ENCODE measurements around the gene PTPN5. TPM values are rescaled to one million over a fixed set of nuclear protein-coding genes. Genes with fewer than 3 reads are reported as not detected.
"Not testable (repeated sequence)": the region's sequence is repeated elsewhere in the genome, so short reads cannot be mapped to it uniquely, and the experiment has no call there.

Gene PTPN5
- not detected for total RNA-seq

GRCh38 chr11:18791207-18791968, at the start of gene PTPN5:
TSS of gene PTPN5 (minus strand) at chr11:18791798. CDS start at chr11:18771958, 19,840 bp downstream.
- no peak for ATAC-seq (replicated peaks)
- no peaks in the 10 kb centered on the region for H3K36me3 Mint-ChIP-seq (ENCODE audit: low read depth)
- H3K9me3 Mint-ChIP-seq: no peaks in the 10 kb centered on the region
- H3K27ac Mint-ChIP-seq: no peak within 1 kb of the TSS
- H3K4me3 Mint-ChIP-seq: peak within 1 kb of the TSS; percentile 9
- peaks cover 55% of the 10 kb centered on the region for H3K27me3 Mint-ChIP-seq
- no peaks in the 10 kb centered on the region for H3K4me1 Mint-ChIP-seq

DNA sequence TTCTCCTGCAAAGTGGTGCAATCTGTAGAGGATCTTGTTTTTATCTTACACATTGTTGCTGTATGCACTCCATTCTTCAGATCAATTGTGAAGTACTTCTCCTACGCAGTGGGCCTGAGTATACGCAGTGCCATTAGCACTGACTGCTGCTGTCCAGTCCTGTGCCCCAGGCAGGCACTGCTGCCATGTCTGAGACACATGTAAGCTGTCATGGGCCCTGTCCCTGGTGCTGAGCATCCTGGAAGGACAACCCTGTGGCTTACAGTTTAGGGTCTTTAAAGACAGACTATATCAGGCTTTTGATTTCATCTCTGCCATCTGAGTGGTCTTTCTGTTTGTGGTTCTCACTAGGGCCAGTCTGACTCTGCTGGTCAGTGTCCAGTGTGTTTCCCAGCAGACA, 44.8 kb upstream of the PTPN5 start:
- Mint-ChIP-seq H3K36me3 (ENCODE audit: low read depth) (no peaks in the 10 kb centered on the region), H3K4me1 (no peaks in the 10 kb centered on the region), H3K4me3 (no peak overlapping the region), H3K27me3 (peaks cover 39% of the 10 kb centered on the region), H3K27ac (no peak overlapping the region), H3K9me3 (peaks cover 7% of the 10 kb centered on the region)
- no peak for ATAC-seq (replicated peaks)

GRCh38 chr11:18834754-18835466, 43.3 kb upstream of the PTPN5 start:
- Mint-ChIP-seq H3K36me3 (ENCODE audit: low read depth) (no peaks in the 10 kb centered on the region), H3K4me1 (no peaks in the 10 kb centered on the region), H3K4me3 (no peak overlapping the region), H3K27ac (no peak overlapping the region), H3K27me3 (peaks cover 48% of the 10 kb centered on the region), H3K9me3 (peaks cover 18% of the 10 kb centered on the region)
- no peak for ATAC-seq (replicated peaks)

- ATAC-seq (replicated peaks); H3K9me3 Mint-ChIP-seq; H3K36me3 Mint-ChIP-seq (ENCODE audit: low read depth); H3K4me3 Mint-ChIP-seq; H3K27ac Mint-ChIP-seq; H3K4me1 Mint-ChIP-seq: not testable (repeated sequence)
- H3K27me3 Mint-ChIP-seq: peaks cover 22% of the 10 kb centered on the region
Measured at GRCh38 chr11:18820160-18820559, 28.6 kb upstream of the PTPN5 start.

DNA sequence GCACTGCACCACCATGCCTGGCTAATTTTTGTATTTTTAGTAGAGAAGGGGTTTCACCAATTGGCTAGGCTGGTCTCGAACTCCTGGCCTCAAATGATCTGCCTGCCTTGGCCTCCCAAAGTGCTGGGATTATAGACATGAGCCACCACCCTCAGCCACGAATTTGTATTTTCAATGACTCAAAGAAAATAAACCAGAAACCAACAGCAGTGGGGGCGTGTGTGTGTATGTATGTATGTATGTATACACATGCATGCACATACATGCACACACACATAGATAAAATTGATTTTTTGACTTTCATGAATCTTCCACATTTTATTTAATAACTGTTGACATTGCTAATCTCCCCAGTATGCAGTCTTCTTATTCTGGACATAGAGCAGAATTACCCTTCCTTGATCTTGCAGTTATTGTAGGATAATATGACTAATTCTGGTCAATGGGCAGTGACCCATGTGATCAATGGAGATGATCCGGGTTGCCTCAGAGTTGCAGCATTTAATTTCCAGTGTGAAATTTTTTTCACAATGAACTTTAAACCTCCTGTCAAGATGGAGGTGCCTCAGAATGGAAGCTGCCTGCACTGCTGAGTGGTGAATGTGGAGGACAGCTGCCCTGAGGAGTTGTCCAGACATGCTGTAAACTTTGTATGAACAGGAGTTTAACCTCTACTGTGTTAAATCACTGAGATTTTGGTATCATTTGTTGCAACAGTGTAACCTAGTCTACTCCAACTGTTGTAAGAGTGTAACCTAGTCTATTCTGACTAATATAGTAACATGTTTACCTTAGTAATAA, 12.8 kb upstream of the PTPN5 start:
- H3K4me1 Mint-ChIP-seq: no peaks in the 10 kb centered on the region
- H3K27ac Mint-ChIP-seq: no peak overlapping the region
- H3K27me3 Mint-ChIP-seq: peaks cover 17% of the 10 kb centered on the region
- H3K36me3 Mint-ChIP-seq (ENCODE audit: low read depth): no peaks in the 10 kb centered on the region
- no peak overlapping the region for H3K4me3 Mint-ChIP-seq
- ATAC-seq (replicated peaks): no peak
- H3K9me3 Mint-ChIP-seq: no peaks in the 10 kb centered on the region

DNA sequence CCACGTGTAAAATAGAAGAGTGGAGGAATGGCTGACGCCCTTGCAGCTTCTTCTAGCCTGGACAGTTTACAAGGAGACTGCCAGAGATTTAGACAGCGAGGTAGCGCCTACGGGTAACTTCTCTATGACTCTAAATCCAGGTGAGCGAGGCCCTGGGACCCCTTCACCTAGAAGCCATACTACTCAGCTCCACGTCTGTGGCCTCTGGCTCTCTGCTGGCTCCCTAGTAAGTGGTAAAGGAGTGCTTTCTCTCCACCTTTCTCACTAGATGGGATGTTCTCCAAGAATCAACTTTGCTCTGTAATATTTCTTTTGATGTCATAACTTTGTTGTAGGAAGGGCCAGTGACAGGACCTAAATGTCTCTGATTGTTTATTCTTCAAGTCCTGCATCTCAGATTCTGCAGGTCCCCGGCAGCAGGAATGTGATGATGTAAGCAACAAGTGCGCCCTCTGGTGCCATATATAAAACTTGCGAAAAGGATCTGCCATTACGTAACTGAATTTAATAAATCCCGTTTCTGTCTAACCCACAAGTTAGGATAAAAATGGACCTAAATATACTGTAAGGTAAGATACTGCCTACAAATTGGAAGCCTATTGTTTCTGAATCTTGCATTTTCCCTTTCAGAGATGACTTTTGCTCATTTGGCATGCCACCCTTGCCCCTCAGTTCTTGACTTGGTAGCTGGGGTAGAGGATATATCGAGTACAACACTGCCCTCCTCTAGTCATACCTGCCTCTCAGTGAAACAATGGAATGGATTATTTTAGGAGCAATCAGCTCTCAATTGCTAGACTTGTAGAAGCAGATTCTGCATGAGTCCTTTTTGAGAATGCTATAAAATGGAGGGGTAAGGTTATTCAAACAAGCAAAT, 11.0 kb upstream of the PTPN5 start:
- Mint-ChIP-seq H3K27ac (no peak overlapping the region), H3K9me3 (no peaks in the 10 kb centered on the region), H3K4me1 (peaks cover 3% of the 10 kb centered on the region), H3K36me3 (ENCODE audit: low read depth) (no peaks in the 10 kb centered on the region), H3K4me3 (no peak overlapping the region), H3K27me3 (peaks cover 13% of the 10 kb centered on the region)
- ATAC-seq (replicated peaks): no peak

- H3K27ac Mint-ChIP-seq: no peak overlapping the region
- peaks cover 29% of the 10 kb centered on the region for H3K27me3 Mint-ChIP-seq
- H3K4me3 Mint-ChIP-seq: no peak overlapping the region
- H3K4me1 Mint-ChIP-seq: peaks cover 3% of the 10 kb centered on the region
- no peaks in the 10 kb centered on the region for H3K9me3 Mint-ChIP-seq
- no peaks in the 10 kb centered on the region for H3K36me3 Mint-ChIP-seq (ENCODE audit: low read depth)
- ATAC-seq (replicated peaks): peak; percentile 87
Measured at GRCh38 chr11:18798799-18799469, 7.3 kb upstream of the PTPN5 start.

DNA sequence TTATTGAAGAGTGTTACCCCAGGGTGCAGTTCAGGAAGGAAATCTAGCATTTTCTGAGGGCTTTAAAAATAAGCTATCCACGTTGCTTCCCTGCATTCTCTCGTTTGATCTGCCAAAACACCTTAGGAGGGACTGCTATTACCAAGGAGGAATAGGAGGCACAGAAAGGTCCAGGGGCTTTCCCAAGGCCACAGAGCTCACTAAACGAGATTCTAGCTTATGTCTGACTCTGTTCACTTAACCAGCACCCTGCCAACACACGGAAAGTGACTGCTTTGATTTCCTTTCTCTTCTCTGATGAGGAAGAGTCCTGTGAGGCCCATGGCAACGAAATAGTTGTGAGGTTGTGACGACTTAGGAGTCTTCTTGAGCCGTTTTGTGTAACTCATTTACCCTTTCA, 3.4 kb upstream of the PTPN5 start:
- Mint-ChIP-seq H3K27me3 (peaks cover 42% of the 10 kb centered on the region), H3K4me3 (no peak overlapping the region)
- ATAC-seq (replicated peaks): no peak

GRCh38 chr11:18792827-18793226, 1.2 kb upstream of the PTPN5 start:
- Mint-ChIP-seq H3K4me1 (peaks cover 2% of the 10 kb centered on the region), H3K4me3 (peak overlapping the region; percentile 9), H3K9me3 (no peaks in the 10 kb centered on the region), H3K27me3 (peaks cover 58% of the 10 kb centered on the region), H3K27ac (no peak overlapping the region), H3K36me3 (ENCODE audit: low read depth) (no peaks in the 10 kb centered on the region)
- ATAC-seq (replicated peaks): no peak

More for the DNA sequence above, 3.4 kb upstream of the PTPN5 start:
- H3K36me3 Mint-ChIP-seq (ENCODE audit: low read depth): no peaks in the 10 kb centered on the region
- no peaks in the 10 kb centered on the region for H3K9me3 Mint-ChIP-seq
- H3K27ac Mint-ChIP-seq: no peak overlapping the region
- H3K4me1 Mint-ChIP-seq: peaks cover 3% of the 10 kb centered on the region

DNA sequence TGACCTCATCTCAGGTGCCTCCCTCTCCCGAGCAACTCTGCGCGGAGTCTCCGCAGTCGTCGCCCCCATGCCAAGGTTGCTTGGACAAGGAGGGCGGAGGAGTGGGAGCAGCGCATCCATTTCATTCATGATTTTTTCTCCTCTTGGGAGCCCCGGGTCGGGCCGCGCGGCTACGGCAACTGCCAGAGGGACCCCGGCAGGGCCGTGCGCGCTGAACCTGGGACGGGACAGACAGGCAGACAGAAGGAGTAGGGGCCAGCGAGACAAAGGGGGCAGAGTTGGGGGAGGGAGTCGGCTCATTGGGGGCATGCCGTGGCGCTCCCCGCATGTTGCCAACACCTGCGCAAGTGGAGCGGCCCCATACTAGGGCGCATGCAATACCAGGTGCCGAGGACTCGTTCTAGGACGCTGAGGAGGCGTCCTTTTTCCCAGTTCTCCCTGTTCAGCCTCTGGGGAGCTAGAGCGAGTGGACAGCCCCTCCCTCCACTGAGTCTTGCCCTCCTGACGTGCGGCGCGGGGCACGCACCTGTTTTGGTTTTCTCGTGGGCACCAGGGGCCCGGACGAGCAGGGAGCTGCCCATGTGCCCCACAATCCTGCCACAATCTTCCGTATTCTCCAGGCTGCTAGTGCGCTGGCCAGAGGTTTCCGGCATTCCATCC, 501 bp upstream of the PTPN5 start:
- Mint-ChIP-seq H3K9me3 (no peaks in the 10 kb centered on the region), H3K27me3 (peaks cover 52% of the 10 kb centered on the region), H3K36me3 (ENCODE audit: low read depth) (no peaks in the 10 kb centered on the region), H3K4me1 (no peaks in the 10 kb centered on the region), H3K4me3 (peak overlapping the region; percentile 9), H3K27ac (no peak overlapping the region)
- no peak for ATAC-seq (replicated peaks)

- Mint-ChIP-seq H3K27me3 (peaks cover 55% of the 10 kb centered on the region), H3K36me3 (ENCODE audit: low read depth) (no peaks in the 10 kb centered on the region), H3K27ac (no peak overlapping the region), H3K9me3 (no peaks in the 10 kb centered on the region), H3K4me1 (no peaks in the 10 kb centered on the region), H3K4me3 (no peak overlapping the region)
- ATAC-seq (replicated peaks): no peak
Measured at GRCh38 chr11:18790883-18791206, 753 bp downstream of the PTPN5 start.

- Mint-ChIP-seq H3K4me1 (no peaks in the 10 kb centered on the region), H3K4me3 (no peak overlapping the region), H3K27me3 (peaks cover 51% of the 10 kb centered on the region), H3K27ac (no peak overlapping the region), H3K36me3 (ENCODE audit: low read depth) (no peaks in the 10 kb centered on the region), H3K9me3 (no peaks in the 10 kb centered on the region)
- ATAC-seq (replicated peaks): no peak
Measured at GRCh38 chr11:18789942-18790341, 1.7 kb downstream of the PTPN5 start.

GRCh38 chr11:18785411-18785810, 6.2 kb downstream of the PTPN5 start:
- Mint-ChIP-seq H3K4me1 (no peaks in the 10 kb centered on the region), H3K36me3 (ENCODE audit: low read depth) (no peaks in the 10 kb centered on the region), H3K27me3 (peaks cover 27% of the 10 kb centered on the region), H3K4me3 (no peak overlapping the region), H3K9me3 (no peaks in the 10 kb centered on the region), H3K27ac (no peak overlapping the region)
- no peak for ATAC-seq (replicated peaks)
